Epithelial cell of alveolus of lung (primary cell): ENCODE data around the gene ATL3. TPM values are rescaled to one million over a fixed set of nuclear protein-coding genes. Genes with fewer than 3 reads are reported as not detected.

ENCODE experiments used
- total RNA-seq: library from RNA; depleted of rRNA; stranded (reverse); fragments of >200 nt; gene quantifications from 2 replicates; pipeline ENCODE4 v1.2.1, GENCODE V29; 2015

ATL3 gene, protein sequence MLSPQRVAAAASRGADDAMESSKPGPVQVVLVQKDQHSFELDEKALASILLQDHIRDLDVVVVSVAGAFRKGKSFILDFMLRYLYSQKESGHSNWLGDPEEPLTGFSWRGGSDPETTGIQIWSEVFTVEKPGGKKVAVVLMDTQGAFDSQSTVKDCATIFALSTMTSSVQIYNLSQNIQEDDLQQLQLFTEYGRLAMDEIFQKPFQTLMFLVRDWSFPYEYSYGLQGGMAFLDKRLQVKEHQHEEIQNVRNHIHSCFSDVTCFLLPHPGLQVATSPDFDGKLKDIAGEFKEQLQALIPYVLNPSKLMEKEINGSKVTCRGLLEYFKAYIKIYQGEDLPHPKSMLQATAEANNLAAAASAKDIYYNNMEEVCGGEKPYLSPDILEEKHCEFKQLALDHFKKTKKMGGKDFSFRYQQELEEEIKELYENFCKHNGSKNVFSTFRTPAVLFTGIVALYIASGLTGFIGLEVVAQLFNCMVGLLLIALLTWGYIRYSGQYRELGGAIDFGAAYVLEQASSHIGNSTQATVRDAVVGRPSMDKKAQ
- total RNA-seq, result 51.7 and 57.1 TPM in 2 replicates

DNA sequence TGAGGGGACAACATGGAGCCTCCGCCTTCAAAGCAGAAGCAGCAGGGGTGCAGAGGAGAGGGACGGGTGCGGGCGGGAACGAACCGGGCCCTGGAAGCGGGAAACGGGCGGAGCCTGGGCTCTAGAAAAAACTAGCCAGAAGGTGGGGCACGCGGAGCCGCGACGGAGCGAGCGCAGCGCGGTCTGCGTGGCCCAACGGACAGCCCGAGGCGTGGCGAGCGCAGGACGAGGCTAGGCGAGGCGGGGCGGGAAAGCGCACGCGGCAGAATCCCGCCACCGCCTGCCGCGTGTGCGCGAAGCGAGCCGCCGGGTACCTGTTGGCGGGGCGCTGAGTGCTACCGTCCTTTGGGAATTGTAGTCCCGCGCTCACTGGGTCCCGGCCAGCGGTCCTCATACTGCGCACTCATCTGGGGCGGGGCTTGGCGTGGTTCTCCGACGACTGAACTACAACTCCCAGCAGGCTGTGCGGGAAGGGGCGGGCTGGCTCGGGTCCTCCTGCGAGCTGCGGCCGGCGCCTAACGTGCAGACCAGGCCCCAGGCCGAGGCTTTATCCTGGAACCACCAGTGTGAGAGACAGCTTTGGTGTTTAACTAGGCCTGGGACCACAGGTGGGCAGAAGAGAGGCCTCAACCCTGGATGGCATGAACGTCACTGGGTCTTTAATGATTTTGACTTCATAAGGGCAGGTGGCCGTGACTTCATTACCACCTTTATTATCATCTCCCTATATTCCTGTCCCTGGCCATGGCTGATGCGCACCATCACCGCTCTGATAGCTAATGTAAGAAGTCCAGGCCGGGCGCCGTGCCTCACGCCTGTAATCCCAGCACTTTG is at the start of gene ATL3:
Gene ATL3 (minus strand): TSS at position 55 of the 834 bp plus-strand sequence. CDS start 41 bp downstream, at position 14.

DNA sequence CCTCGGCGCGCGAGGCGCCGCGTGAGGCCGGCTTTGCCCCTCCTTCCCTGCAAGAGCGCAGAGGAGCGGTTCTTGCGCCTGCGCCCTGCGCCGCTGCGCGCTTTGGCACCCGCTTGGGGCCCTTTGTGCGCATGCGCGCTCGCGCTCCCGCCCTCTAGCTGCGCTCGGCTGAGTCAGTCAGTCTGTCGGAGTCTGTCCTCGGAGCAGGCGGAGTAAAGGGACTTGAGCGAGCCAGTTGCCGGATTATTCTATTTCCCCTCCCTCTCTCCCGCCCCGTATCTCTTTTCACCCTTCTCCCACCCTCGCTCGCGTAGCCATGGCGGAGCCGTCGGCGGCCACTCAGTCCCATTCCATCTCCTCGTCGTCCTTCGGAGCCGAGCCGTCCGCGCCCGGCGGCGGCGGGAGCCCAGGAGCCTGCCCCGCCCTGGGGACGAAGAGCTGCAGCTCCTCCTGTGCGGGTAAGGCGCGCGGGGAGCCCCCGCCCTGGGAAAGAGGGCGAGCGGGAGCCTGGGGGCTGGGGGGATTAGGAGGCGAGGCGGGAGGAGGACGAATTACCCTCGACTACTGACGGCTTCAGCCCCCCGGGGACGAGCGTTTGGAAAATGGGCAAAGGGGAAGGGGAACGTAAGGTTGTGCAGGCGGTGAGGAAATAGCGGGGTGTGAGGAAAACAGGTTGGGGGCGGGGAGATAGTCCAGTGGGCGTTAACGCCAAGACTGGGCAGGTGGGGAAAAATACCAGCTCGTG is 10.3 kb upstream of the ATL3 start, which contains the start of gene RTN3:
Gene RTN3 (plus strand): TSS at position 180 of the 745 bp plus-strand sequence. CDS start 137 bp downstream, at position 317.

DNA sequence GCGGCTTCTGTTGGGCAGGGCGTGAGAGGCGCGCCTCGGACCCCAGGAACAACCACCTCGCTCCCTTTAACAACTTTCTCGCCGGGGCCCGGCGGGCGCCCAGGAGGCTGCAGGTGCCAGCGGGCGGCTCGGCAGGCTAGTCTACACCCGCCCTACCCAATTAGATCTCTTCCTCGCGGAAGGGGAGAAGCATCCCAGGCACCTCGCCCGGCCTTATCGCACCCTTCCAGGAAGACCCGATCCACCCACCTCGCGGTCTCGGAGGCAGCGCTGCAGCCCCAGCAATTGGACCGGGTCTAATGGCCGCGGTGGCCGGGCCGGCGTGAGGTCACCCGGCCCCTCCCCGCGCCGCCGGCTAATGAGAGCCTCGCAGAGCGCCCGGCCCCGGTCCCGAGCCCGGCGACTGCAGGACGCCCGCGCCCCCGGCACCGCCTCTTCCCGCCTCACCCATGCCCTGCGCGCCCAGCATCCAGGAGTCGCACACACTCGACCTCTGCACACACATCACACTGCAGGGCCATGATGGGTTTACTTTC is 57.0 kb downstream of the ATL3 start, which contains the start of gene PLAAT3:
Gene PLAAT3 (minus strand): TSS at position 298 of the 536 bp plus-strand sequence. CDS start 419 bp downstream, outside the sequence.

Other genes starting within 250 kb of the ATL3 start
- gene PLAAT5, start 180.2 kb downstream of the ATL3 start, total RNA-seq, result 0.13 TPM in 1 of 2 replicates, not detected in the other
- not detected in 2 replicates for gene LGALS12, start 165.3 kb downstream of the ATL3 start, total RNA-seq
- 13.7 and 31.0 TPM in 2 replicates for gene PLAAT4, start 134.6 kb downstream of the ATL3 start, total RNA-seq
- not detected in 2 replicates for gene PLAAT2, start 108.0 kb downstream of the ATL3 start, total RNA-seq
- 0.48 and 5.2 TPM in 2 replicates for gene PLAAT3, start 56.9 kb downstream of the ATL3 start, total RNA-seq
- 92.4 and 115 TPM in 2 replicates for gene RTN3, start 10.1 kb upstream of the ATL3 start, total RNA-seq
- gene ZFTA, start 97.4 kb upstream of the ATL3 start, total RNA-seq, result 8.8 and 44.0 TPM in 2 replicates
- 24.4 and 31.0 TPM in 2 replicates for gene SPINDOC, start 142.1 kb upstream of the ATL3 start, total RNA-seq
- 15.4 and 16.0 TPM in 2 replicates for gene MARK2, start 167.7 kb upstream of the ATL3 start, total RNA-seq
- 6.9 and 10.9 TPM in 2 replicates for gene RCOR2, start 245.8 kb upstream of the ATL3 start, total RNA-seq